GM19035 (cell line): ENCODE measurements around the gene BEND6.

Experiments
- ATAC-seq: cut with Tn5 transposase; IDR thresholded peaks from one replicate; pipeline ENCODE4 v1.9.1; 2021; ENCODE audit not compliant: unreplicated experiment

BEND6 gene

DNA sequence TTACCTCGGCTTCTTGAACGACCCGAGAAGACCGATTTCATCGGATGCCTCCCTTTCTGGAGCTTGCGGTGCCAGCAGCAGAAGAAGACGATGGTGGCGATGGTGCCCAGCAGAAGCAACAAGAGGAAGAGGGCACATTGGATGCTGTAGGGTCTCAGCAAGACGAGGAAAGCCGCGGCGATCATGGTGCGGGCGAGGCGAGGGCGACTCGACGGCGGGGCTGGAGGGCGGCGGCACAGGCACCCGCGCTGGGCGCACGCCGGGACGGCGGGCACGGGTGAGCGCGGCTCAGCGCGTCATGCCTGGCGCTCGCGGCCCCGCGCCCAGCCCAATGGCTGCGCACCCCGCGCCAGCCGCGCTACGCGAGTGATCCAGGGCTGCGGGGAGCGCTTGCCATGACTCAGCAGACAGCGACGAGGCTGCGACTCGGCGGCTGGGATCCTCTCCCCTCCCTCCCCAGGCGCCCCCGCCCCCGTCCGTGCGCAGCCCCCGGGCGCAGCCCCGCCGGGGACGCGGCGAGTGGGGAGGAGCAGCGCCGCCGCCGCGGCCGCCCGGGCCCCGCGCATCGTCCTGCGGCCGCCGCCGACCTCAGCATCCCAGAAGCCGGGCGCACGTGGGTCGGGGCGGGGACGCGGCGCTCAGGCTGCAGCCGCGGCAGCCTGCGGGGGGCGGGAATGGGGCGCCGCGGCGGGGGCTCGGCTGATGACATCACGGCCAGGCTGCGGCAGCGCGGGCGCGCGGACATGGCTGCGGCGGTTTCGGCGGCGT, at the start of gene BEND6:
BEND6 (plus strand) TSS at position 705 of the 768 bp plus-strand sequence. CDS start 26,704 bp downstream, outside the sequence.
- ATAC-seq = peak; percentile 46

DNA sequence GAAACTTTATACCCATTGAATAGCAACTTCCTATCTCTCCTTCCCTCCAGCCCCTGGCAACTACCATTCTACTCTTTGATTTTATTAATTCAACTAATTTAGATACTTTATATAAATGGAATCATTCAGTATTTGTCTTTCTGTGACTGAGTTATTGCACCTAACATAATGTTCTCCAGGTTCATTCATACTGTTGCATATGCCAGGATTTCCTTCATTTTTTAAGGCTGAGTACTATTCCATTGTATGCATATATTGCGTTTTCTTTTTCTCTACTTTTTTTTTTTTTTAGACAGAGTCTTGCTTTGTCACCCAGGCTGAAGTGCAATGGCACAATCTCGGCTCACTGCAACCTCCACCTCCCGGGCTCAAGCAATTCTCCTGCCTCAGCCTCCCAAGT, 49.5 kb upstream of the BEND6 start:
- no peak for ATAC-seq

DNA sequence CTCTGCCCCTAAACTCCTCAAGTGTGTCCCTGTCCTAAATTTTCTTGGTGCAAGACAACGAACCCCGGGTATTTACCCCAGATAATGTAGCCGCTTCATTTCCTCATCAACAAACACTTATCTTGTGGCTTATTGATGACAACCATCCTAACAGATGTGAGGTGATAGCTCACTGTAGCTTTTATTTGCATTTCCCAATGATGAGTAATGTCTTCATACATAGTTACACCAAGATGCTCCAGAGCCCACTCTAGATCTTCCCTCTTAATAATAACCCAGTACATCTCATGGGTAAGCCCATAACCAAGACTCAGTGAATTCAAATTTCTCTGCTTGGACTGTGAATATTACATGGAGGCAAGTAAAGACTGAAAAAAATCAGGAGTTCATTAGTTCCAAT, 48.2 kb upstream of the BEND6 start:
- ATAC-seq = no peak

DNA sequence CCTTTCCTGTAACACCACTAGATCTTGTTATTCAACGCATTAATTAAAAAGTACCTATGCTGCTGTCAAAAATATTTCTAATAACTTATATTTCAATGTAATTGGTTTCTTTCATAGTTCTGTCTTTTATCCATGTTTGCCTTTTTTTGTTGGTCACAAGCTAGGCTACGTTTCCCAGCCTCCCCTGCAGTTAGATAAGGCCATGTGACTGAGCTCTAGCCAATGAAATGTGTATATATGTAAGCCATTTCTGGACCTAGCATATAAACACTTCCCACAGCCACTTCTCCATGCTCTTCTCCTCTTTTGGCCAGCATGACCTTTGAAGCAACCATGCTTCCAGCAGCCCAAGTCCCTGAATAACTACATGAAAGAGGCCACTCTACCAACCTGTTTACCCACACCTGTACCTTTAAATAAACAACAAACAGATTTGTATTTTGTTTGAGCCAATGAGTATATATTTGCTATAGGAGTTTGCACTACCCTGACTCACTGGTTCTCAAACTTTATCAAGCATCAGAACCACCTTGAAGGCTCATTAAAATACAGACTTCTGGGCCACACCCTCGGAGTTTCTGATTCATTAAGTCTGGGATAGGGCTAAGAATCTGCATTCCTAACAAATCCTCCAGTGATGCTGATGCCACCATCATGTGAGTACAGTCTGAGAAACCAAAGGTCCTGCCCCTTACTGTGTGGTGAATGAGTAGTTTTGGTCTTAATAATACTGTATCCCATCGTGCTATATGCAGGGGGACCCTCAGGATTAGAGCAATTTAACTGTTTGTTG, 45.6 kb upstream of the BEND6 start:
- no peak for ATAC-seq

DNA sequence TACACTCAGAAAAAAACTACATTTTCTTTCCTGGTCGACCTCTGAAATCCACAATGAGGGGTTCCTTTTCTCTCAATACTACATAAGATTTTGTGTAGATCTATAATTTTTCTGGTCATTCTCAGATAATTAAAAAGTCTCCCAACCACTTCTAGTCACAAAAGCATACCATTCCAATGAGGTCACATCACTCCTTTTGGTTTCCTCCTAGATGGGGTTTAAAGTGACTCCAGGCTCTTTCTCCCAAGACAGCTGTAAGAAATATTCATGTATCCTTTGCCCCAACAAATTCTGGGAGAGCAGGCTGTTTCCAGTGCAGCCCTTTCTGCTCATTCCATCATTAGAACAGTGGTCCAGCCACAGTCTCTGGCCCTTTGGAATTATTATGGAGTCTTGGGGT, 43.1 kb upstream of the BEND6 start:
- no peak for ATAC-seq

DNA sequence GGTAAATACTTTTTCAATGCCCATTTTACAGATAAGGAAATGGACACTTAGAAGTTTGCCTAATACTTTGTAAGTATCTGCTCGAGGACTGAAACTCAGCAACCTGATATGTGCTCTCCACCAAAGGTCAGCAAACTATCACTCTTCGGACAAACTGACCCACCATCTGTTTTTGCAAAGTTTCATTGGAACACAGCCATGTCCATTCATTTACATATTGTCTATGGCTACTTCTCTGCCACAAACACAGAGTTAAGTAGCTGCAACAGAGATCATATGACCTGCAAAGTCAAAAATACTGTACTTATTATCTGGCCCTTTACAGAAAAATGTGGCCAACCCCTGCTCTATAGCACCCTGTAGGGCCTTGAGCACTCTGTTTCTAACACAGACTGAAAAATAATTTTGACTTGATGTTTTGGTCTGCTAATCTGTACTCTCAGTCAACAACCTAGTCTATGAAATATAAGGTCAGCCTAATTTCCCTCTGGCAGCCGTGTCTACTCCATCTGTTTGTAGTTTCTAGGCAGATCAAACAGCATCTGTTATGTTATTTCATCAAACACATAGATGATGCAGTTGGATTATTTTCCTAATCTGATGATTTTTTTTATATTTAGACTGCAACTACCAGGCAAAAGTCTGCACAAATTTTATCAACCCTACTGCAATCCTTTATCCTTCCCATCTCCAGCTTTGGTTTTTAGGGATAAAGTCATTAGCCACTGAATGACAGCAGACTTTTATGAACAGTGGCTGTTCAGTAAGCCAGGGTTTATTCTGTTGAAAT, 41.4 kb upstream of the BEND6 start:
- ATAC-seq = no peak

DNA sequence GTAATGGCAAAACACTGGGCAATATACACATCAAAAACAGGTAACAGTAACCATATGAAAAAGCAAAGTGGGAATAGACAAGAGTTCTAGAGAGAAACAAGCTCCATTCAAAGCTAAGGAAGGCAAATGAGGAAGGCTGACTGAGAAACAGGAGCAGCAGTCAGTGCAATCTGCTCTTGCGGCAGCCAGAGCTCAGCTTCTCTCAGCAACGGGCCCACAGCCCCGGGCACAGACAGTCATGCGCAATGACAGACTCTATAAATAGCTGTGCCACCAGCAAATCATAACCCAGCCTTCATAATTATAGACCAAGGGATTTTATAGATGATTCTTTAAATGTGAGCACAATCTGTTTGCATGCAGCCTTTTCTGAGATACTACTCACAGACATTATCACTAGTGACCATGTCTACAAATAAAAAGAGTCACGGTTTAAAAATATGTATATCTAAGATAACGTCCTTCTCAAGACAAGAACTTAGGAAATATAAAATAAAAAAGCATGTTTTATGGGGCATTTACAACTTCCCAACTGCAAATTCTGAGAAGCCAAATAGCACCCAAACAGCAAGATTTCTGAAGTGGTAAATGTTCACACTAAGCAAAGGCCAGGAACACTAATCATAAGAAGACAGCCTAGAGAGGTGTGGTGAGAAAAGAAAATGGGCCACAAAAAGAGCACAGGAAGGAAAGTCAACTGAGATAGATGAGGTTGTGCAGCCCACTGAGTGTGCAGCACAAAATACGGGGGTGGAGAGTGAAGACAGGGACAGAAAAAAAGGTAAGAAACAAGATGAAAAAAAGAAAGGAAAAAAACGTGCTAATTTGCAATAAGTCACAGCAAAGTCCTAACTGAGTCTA, 39.9 kb upstream of the BEND6 start:
- no peak for ATAC-seq

- no peak for ATAC-seq
These were observed 39.1 kb upstream of the BEND6 start for GRCh38 chr6:56915832-56916231.

GRCh38 chr6:56916849-56917551, 37.9 kb upstream of the BEND6 start:
- ATAC-seq = no peak

GRCh38 chr6:56922645-56923044, 32.3 kb upstream of the BEND6 start:
- ATAC-seq = no peak

GRCh38 chr6:56923565-56923964, 31.3 kb upstream of the BEND6 start:
- ATAC-seq = no peak

- ATAC-seq = no peak
These were observed 27.1 kb upstream of the BEND6 start for GRCh38 chr6:56927538-56928453.

- ATAC-seq = no peak
These were observed 24.1 kb upstream of the BEND6 start for GRCh38 chr6:56930846-56931245.

GRCh38 chr6:56932910-56933477, 21.9 kb upstream of the BEND6 start:
- no peak for ATAC-seq

GRCh38 chr6:56933650-56934049, 21.3 kb upstream of the BEND6 start:
- no peak for ATAC-seq

DNA sequence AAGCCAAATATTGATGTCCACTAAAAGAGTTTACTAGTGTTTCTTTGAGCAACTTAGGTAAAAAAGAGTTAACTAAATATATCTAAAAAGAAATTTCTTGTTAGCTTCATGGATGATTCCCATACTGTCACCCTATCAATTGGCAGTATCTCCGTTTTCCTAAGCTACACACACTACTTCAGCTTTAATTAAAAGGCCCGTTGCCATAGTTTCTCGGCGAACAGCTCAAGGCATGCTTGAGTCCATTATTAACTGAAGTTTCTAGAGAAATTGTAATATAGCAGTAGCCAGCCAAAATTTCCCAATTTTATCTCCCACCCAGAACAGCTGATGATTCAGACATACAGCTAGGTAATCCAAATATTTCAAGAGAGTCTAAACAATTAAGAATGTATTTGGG, 20.0 kb upstream of the BEND6 start:
- ATAC-seq = no peak

DNA sequence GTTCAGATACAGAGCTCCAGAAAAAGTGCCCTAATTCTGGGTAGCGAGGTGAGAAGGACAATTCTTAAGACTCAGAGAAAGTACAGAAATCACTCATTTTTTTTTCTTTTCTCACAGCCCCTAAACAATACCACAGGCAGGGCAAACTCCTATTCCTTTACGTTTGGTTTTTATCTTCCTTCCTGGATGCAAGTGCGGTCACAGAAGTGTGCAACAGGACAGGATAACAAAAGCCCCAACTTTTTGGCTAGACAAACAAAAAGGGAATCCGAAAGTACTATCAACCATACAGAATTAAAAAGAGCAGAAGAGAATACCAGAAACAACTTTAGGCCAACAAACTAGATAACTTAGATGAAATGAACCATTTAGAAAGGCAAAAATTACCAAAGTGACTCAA, 18.4 kb upstream of the BEND6 start:
- ATAC-seq = no peak

DNA sequence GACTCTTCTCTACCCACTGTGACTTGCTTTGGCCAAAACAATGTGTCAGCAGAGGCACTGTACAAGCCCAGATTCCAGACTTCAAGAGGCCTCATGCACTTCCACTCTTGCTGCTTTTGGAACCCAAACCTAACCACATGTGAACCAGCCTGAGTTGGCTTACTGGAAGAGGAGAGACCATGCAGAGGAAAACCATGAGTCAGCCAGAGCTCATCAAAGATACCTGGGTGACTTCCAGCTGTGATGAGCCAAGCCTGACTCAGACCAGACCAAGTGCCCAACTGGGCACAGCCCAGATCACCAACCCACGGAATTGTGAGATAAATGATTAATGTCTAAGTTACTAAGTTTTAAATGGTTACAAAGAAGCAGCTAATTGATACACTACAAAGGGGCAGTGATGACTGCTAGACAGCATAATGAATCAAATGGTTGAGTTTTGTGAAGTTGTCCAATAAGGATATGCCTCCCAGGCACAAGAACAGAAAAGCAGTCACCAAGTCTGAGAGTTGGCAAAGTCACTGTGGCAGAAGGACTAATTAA, 16.2 kb upstream of the BEND6 start:
- ATAC-seq = no peak
